GM12872 (cell line): ENCODE results near the gene LRRC71.

ENCODE experiments used
- CTCF ChIP-seq: IDR thresholded peaks from 3 replicates; pipeline ENCODE4 v1.5.1; 2011; ENCODE audit warnings: low read depth, mild to moderate bottlenecking, low read length, moderate library complexity; ENCODE audit not compliant: insufficient read depth

LRRC71 gene

GRCh38 chr1:156885314-156885713 is 35.1 kb upstream of the LRRC71 start:
- TF ChIP-seq CTCF, result no peak

DNA sequence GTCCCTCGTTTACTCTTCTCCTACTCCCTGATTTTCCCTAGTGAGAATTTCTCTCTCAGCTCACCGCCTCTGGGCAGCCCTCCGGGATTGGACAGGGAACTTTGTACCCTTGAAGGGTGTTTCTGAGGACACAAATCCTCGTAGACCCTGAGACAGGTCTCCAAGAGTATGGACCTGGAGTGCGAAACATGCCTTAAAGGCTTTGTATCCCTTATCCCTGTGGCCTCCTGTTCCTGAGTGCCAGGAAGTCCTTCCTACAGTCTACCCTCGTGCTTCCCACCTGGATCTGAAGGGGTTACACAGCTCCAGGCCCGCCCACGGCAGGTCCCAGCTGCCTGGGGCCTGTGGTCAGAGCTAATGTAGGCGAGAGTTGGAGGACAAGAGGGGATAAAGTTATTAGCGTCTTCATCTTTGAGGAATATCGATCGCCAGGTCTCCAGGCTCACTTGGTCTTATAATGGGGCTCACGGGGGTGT is 34.5 kb upstream of the LRRC71 start:
- TF ChIP-seq CTCF, result no peak

DNA sequence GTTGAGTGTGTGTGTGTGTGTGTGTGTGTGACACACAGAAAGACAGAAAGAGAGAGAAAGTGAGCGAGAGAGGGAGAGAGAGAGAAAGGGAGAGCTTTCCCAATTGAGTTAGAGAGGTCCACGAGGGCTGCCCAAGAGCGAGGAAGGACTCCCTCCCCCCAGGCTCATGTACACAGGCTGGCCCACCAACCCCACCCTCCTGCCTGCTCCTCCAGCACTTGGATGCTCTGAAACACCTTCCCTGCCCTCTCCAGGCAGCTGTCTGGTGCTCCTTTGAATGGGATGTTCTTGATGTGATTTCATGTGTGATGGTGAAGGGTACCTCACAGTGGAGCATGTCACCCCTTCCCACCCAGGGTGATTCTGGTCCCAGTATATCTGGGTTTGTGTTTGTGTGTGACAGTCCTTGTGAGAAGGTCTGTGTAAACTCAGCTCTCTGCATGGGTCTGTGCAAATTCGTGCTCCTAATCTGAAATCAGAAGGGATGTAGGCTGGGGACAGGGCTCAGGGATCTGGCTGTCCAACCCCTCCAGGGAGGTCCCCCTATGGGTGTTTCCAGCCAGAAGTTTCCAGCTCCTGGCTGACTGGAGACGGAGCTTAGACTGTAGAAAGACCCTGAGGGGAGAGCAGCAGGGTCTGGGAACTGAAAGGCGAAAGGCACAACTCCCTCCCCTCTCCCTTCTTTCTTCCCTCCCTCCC is 33.7 kb upstream of the LRRC71 start:
- no peak for TF ChIP-seq CTCF

DNA sequence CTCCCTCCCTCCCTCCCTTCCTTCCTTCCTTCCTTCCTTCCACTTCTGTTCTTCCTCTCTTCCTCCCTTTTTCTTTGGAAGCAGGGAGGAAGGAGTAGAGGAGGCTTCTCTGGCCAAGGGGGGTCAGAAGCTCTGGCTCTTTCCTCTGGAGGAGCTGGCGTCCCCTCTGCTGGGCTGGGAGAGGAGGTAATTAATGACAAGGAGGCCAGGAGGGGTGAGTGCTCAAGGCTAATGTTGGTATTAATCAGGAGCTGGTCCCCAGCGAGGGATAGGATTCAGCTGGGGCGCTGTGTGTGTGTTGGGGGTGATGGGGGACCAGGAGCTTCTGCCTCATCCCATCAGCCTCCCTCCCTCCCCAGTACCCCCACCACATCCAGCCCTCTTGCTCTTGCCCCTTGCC is 33.1 kb upstream of the LRRC71 start:
- no peak for TF ChIP-seq CTCF

DNA sequence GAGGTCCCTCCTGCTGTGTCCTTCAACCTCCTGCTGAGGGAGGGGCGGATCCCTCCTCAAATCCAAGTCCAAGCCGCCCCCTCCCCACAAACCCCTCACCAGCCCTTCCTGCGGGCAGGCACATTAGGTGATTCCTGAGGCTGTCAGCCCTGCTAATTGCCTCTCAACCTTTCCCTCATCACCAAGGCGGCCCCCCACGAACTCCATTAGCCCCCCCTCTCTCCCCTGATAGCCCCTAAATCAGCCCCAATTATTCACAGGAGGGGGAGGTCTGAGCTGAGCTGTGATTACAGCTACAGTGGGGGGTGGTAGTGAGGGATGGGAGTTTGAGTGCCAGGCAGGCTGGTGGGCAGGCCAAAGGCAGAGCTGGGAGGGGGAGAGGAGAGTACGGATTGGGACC is 32.7 kb upstream of the LRRC71 start:
- TF ChIP-seq CTCF, result no peak

DNA sequence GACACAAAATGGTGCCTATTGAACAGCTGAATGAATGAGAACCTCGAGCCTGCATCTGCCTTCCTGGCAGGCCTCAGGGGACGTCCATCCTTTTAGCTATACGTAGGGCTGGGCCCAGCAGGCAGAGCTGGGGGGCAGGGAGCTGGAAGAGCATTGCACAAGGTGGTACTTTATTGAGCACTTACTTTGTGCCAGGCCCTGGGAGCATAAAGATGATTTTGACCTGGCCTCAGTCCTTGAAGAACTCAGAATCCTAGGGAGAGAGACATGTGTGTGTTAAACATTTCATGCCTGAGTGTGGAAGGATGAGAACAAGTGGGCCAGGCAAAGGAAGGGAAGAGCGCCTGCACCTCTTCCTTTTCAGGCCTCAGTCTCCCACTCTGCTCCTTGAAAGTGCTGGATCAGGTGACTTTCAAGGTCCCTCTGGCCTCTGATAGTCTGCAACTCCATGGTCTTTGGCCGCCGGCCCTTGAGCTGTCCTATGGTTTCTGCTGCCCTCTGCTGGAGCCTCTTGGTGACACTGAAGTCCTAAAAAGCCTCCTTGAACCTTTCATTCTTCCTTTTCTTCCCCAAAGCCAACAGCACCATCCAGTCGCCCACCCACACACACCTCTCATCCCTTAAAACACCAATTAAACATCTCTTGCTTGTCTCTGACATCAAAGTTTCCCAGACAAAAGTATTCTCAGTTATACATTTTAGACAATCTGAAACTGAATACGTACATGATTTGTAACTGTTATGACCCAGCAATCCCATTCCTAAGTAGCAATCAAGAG is 30.4 kb upstream of the LRRC71 start:
- TF ChIP-seq CTCF, result peak; percentile 90

GRCh38 chr1:156892190-156893047 is 28.0 kb upstream of the LRRC71 start:
- peak; percentile 79 for TF ChIP-seq CTCF
